GM06990 (cell line): ENCODE data around the gene FANCE.
A peak's percentile ranks its signal among the peaks of the same experiment; 100 is the strongest.

ENCODE experiments used
- DNase-seq: peaks from one replicate; pipeline ENCODE4 v3.0.0-alpha.2; 2011; ENCODE audit not compliant: insufficient read length; ENCODE audit errors: extremely low read depth
- H3K27me3 ChIP-seq: replicated peaks from 2 replicates; pipeline ENCODE4 v1.6.0; 2011; ENCODE audit warnings: low read length; ENCODE audit not compliant: control insufficient read depth, insufficient read depth
- H3K36me3 ChIP-seq: 2 replicates; pipeline ENCODE4 v1.5.1; 2011; ENCODE audit warnings: low read length; ENCODE audit not compliant: control insufficient read depth, insufficient read depth
- H3K4me3 ChIP-seq: replicated peaks from 2 replicates; pipeline ENCODE4 v1.5.1; 2011; ENCODE audit warnings: low read depth, mild to moderate bottlenecking, control low read depth, low read length
- TF ChIP-seq, protein P1 (sequence below): IDR thresholded peaks from 2 replicates; pipeline ENCODE4 v1.5.1; 2011; ENCODE audit warnings: low read length, control low read depth, mild to moderate bottlenecking, inconsistent platforms; ENCODE audit not compliant: insufficient read depth, poor library complexity, severe bottlenecking

Gene FANCE

DNA sequence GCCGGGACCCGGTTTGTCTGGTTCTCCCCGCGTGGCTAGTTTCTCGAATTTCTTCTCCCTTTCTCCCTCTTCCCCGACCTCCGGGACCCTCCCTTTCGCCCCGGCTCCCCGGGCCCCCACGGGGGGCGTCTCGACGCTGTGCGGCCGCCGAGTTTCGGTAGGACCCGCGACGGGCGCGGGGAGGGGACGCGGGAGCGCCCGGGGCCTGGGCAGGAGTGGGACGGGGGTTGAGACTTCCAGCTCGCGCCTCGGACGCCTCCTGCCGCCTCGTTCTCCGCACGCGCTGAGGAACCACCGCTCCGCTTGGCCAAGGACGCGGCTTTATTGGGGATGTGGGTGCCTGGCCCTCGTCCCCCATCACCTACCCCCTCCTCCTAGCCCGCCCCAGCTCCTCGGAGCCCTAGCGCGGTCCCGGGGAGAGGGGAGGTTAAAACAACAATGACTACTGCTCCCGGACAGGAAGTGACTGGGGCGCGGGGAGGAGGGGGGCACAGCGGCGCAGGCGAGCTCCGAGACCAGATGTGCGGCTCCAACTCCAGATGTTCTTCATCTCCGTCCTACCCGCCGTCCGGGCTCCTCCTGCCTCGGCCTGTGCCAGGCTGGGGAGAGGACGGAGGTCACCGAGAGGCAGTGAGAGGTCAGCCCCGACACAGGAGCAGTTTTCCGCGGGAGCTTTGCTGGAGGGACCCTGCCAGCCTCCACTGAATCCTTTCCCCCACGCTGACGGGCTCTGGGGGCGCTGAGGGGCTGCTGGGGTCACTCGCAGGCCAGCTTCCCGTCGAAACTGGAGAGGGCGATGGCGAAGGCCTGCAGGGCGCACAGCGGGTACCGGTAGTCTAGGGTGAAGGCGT lies 45.7 kb downstream of the FANCE start:
- peak overlapping the region; percentile 55 for H3K4me3 ChIP-seq
- TF ChIP-seq, protein P1, sequence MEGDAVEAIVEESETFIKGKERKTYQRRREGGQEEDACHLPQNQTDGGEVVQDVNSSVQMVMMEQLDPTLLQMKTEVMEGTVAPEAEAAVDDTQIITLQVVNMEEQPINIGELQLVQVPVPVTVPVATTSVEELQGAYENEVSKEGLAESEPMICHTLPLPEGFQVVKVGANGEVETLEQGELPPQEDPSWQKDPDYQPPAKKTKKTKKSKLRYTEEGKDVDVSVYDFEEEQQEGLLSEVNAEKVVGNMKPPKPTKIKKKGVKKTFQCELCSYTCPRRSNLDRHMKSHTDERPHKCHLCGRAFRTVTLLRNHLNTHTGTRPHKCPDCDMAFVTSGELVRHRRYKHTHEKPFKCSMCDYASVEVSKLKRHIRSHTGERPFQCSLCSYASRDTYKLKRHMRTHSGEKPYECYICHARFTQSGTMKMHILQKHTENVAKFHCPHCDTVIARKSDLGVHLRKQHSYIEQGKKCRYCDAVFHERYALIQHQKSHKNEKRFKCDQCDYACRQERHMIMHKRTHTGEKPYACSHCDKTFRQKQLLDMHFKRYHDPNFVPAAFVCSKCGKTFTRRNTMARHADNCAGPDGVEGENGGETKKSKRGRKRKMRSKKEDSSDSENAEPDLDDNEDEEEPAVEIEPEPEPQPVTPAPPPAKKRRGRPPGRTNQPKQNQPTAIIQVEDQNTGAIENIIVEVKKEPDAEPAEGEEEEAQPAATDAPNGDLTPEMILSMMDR: peak; percentile 7
- DNase-seq: peak; percentile 46
- H3K36me3 ChIP-seq: no peaks in the 10 kb centered on the region
- H3K27me3 ChIP-seq: peaks cover 6% of the 10 kb centered on the region; the same call in 1 of the 2 replicates

DNA sequence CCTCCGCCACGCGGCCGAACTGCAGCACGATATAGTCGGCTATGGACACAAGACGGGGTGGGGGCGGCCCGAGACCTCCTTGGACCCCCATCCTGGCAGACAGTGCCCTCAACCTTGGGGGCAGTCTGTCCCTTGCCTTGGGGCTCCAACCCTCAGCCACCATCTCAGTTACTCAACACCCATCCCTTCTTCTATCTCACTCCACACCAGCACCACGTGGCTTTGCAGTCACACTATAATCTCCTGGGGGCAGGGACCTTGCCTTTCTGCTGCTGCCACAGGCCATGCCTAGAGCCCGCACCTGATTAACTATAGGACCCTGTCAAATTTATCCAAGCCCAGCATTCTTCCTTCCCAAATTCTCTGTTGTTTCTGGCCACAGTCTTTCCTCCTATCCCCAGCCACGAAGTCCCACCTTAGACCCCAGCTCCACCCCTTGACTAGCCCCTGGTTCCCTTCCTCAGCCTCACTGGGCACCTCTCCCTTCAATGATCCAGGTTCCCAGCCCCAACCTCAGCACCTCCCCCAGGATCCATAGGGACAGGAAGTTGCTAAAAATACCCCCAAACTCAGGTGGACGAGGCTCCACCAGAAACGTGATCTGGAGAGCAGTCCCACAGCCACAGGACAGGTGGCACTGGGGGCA lies 46.4 kb downstream of the FANCE start:
- DNase-seq: no peak
- Histone ChIP-seq H3K4me3 (no peak overlapping the region), H3K27me3 (peaks cover 6% of the 10 kb centered on the region; the same call in 1 of the 2 replicates), H3K36me3 (no peaks in the 10 kb centered on the region)
- TF ChIP-seq, protein P1: no peak

DNA sequence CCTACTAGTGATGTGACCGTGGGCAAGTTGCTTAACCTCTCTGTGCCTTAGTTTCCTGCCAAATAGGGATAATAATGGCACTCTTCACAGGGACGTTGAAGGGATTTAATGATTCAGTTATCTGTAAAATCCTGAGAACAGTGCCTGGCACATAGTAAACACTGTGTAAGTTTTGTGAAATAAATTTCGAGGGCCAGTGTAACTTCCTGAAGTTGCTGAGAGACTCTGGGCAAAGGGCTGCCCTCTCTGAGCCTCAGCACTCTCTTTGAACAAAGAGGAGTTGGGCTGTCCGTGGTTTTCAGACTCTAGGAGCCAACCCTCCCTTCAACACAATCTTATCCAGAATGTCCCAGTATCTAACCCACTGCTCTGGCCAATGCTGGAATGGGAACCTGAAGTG lies 47.2 kb downstream of the FANCE start:
- no peak for DNase-seq

DNA sequence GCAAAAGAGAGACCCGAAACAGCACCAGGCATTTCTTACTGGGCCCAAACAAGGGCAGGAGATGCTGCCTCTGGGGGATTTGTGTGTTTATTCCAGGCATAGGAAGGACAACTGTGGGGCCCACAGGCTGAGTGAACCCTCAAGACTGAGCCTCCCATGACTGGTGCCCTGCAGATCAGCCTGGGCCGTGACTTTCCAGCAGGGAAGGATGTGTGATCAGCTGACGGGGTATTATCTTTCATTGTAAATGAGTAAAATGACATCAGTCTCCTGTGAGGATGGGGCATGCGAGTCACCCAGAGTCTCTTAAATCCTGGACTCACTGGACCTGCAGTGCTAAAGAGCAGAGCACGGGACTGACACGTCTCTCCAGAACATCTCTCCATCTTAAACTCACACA lies 48.6 kb downstream of the FANCE start:
- H3K27me3 ChIP-seq: peaks cover 5% of the 10 kb centered on the region; the same call in 1 of the 2 replicates
- no peak for DNase-seq
- no peaks in the 10 kb centered on the region for H3K36me3 ChIP-seq
- TF ChIP-seq, protein P1: no peak
- H3K4me3 ChIP-seq: no peak overlapping the region

More for the DNA sequence above, 47.2 kb downstream of the FANCE start:
- no peak overlapping the region for H3K4me3 ChIP-seq
- TF ChIP-seq, protein P1: no peak
- no peaks in the 10 kb centered on the region for H3K36me3 ChIP-seq
- H3K27me3 ChIP-seq: peaks cover 6% of the 10 kb centered on the region; the same call in 1 of the 2 replicates

DNA sequence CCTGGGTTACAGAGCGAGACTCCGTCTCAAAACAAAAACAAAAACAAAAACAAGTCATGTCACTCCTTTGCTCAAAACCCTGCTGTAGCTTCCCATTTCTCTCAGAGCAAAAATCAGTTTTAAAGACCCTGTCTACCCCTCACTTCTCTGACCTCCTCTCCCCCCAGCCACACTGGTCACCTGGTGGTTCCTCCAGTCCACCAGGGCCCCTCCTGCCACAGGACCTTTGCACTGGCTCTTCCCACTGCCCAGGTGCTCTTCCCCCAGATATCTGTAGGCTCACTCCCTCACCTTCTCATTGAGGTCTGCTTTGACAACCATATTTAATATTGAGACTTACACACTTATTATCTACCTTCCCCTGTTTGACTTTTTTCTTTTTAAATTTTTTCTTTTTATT lies 49.6 kb downstream of the FANCE start:
- DNase-seq: no peak
- TF ChIP-seq, protein P1: no peak
- H3K36me3 ChIP-seq: no peaks in the 10 kb centered on the region
- H3K27me3 ChIP-seq: peaks cover 5% of the 10 kb centered on the region; the same call in 1 of the 2 replicates
- no peak overlapping the region for H3K4me3 ChIP-seq
